ENCODE results near the gene PYURF.

- TF ChIP-seq CTCF (IDR thresholded peaks at IDR 0.05 in 2 of 3, conservative IDR thresholded peaks at IDR 0.05 in 1 of 3; ENCODE audit: borderline replicate concordance in 1 of 3, insufficient read depth in 1 of 3, low read depth in 2 of 3, low read length in 2 of 3) (no peak), POLR2AphosphoS5 (IDR thresholded peaks at IDR 0.05; ENCODE audit: low read depth, low read length) (no peak), REST (IDR thresholded peaks at IDR 0.05; ENCODE audit: low read depth) (no peak), EGR1 (IDR thresholded peaks at IDR 0.05; ENCODE audit: low read depth) (no peak), POLR2A (IDR thresholded peaks at IDR 0.05; ENCODE audit: borderline replicate concordance, extremely low read depth, insufficient read depth, insufficient read length) (no peak), SIN3A (IDR thresholded peaks at IDR 0.05; ENCODE audit: low read depth) (no peak), CBX3 (IDR thresholded peaks at IDR 0.05; ENCODE audit: low read depth) (no peak), EZH2phosphoT487 (IDR thresholded peaks at IDR 0.05; ENCODE audit: borderline replicate concordance) (no peak), ZFX (IDR thresholded peaks at IDR 0.05) (no peak)
These were observed 46.4 kb upstream of the PYURF start for GRCh38 chr4:88570001-88570400.
